SU-DHL-6 (cell line): Measurements from ENCODE around the gene MIDN.

ENCODE experiments used
- H2AFZ ChIP-seq: fragments of 200-600 bp; sonication (generic); 2 replicates; pipeline ENCODE4 v1.6.1; 2014; ENCODE audit warnings: low read depth, mild to moderate bottlenecking, moderate library complexity, mixed read lengths, antibody characterized with exemption, low read length; ENCODE audit not compliant: severe bottlenecking
- H3F3A ChIP-seq: fragments of 200-600 bp; shearing (Covaris generic); 2 replicates; pipeline ENCODE4 v1.6.0; 2016; ENCODE audit warnings: antibody characterized with exemption, mild to moderate bottlenecking; ENCODE audit not compliant: insufficient read depth
- H3K27ac ChIP-seq: fragments of 200-600 bp; sonication (generic); 2 replicates; pipeline ENCODE4 v1.5.1; 2016; ENCODE audit warnings: low read depth, mild to moderate bottlenecking, low read length, moderate library complexity, mixed read lengths
- H3K27me3 ChIP-seq: fragments of 200-600 bp; sonication (generic), shearing (Covaris generic); 2 replicates; pipeline ENCODE4 v1.6.0; 2014; ENCODE audit warnings: mild to moderate bottlenecking, low read length
- H3K36me3 ChIP-seq: fragments of 200-600 bp; sonication (generic); 2 replicates; pipeline ENCODE4 v1.6.1; 2014; ENCODE audit warnings: mild to moderate bottlenecking, low read length, mixed read lengths
- H3K4me2 ChIP-seq: fragments of 300-600, 200-600 bp; shearing (Covaris generic), sonication (generic); 2 replicates; pipeline ENCODE4 v1.6.0; 2014; ENCODE audit warnings: low read length, low read depth, mild to moderate bottlenecking; ENCODE audit not compliant: poor library complexity, severe bottlenecking
- H3K4me3 ChIP-seq: fragments of 200-600 bp; sonication (generic); 2 replicates; pipeline ENCODE4 v1.5.1; 2014; ENCODE audit warnings: antibody characterized with exemption, low read length, mild to moderate bottlenecking, mixed read lengths; ENCODE audit not compliant: insufficient read depth, poor library complexity, severe bottlenecking
- H3K79me2 ChIP-seq: fragments of 200-600 bp; sonication (generic); 2 replicates; pipeline ENCODE4 v1.6.1; 2014; ENCODE audit warnings: mild to moderate bottlenecking, low read length, moderate library complexity; ENCODE audit not compliant: insufficient read depth
- H3K9ac ChIP-seq: fragments of 200-600 bp; sonication (generic); 2 replicates; pipeline ENCODE4 v1.7.0; 2014; ENCODE audit warnings: mild to moderate bottlenecking, low read length
- H3K9me2 ChIP-seq: fragments of 200-600 bp; sonication (generic); replicated peaks from 2 replicates; pipeline ENCODE4 v1.6.1; 2014; ENCODE audit warnings: low read length; ENCODE audit not compliant: insufficient read depth
- H3K9me3 ChIP-seq: fragments of 200-600 bp; sonication (generic); 2 replicates; pipeline ENCODE4 v1.6.1; 2014; ENCODE audit warnings: low read length, mixed read lengths; ENCODE audit not compliant: insufficient read depth
- H4K20me1 ChIP-seq: fragments of 200-600 bp; sonication (generic); 2 replicates; pipeline ENCODE4 v1.6.1; 2014; ENCODE audit warnings: low read depth, mild to moderate bottlenecking, antibody characterized with exemption, low read length, moderate library complexity, mixed read lengths
- EZH2phosphoT487 ChIP-seq: fragments of 200-600 bp; sonication (generic), shearing (Covaris generic); conservative IDR thresholded peaks from 2 replicates; pipeline ENCODE4 v1.6.1; 2018; ENCODE audit warnings: mild to moderate bottlenecking, antibody characterized with exemption, low read length, moderate library complexity, mixed read lengths
- TF ChIP-seq, protein P1 (sequence below): fragments of 200-600 bp; sonication (generic); IDR thresholded peaks from one replicate; pipeline ENCODE4 v1.5.1; 2017; ENCODE audit warnings: antibody characterized with exemption, mild to moderate bottlenecking, low read length, moderate library complexity; ENCODE audit not compliant: insufficient read depth, poor library complexity, severe bottlenecking

The MIDN gene

GRCh38 chr19:1254081-1254527 lies 5.7 kb downstream of the MIDN start:
- H3K79me2 ChIP-seq, result peaks cover 27% of the 10 kb centered on the region
- H3K4me3 ChIP-seq, result no peak overlapping the region

GRCh38 chr19:1254530-1255185 lies 6.3 kb downstream of the MIDN start:
- Histone ChIP-seq H4K20me1 (no peaks in the 10 kb centered on the region), H3F3A (peaks cover 35% of the 10 kb centered on the region), H3K79me2 (peaks cover 27% of the 10 kb centered on the region), H3K27ac (no peak overlapping the region), H3K27me3 (no peaks in the 10 kb centered on the region), H3K4me2 (no peak overlapping the region), H3K9me2 (no peaks in the 10 kb centered on the region), H3K9me3 (no peaks in the 10 kb centered on the region), H3K36me3 (no peaks in the 10 kb centered on the region), H2AFZ (no peak overlapping the region), H3K4me3 (no peak overlapping the region), H3K9ac (no peak overlapping the region)
- no peak for TF ChIP-seq EZH2phosphoT487
- TF ChIP-seq, protein P1, sequence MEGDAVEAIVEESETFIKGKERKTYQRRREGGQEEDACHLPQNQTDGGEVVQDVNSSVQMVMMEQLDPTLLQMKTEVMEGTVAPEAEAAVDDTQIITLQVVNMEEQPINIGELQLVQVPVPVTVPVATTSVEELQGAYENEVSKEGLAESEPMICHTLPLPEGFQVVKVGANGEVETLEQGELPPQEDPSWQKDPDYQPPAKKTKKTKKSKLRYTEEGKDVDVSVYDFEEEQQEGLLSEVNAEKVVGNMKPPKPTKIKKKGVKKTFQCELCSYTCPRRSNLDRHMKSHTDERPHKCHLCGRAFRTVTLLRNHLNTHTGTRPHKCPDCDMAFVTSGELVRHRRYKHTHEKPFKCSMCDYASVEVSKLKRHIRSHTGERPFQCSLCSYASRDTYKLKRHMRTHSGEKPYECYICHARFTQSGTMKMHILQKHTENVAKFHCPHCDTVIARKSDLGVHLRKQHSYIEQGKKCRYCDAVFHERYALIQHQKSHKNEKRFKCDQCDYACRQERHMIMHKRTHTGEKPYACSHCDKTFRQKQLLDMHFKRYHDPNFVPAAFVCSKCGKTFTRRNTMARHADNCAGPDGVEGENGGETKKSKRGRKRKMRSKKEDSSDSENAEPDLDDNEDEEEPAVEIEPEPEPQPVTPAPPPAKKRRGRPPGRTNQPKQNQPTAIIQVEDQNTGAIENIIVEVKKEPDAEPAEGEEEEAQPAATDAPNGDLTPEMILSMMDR, result no peak

More at GRCh38 chr19:1254081-1254527, 5.7 kb downstream of the MIDN start:
- H3K27ac ChIP-seq, result no peak overlapping the region
- H3K36me3 ChIP-seq, result no peaks in the 10 kb centered on the region
- H3K4me2 ChIP-seq, result no peak overlapping the region
- no peak for TF ChIP-seq EZH2phosphoT487
- TF ChIP-seq, protein P1, result no peak
- H3F3A ChIP-seq, result peaks cover 31% of the 10 kb centered on the region
- no peaks in the 10 kb centered on the region for H3K9me3 ChIP-seq
- no peak overlapping the region for H2AFZ ChIP-seq
- H3K9ac ChIP-seq, result no peak overlapping the region
- no peaks in the 10 kb centered on the region for H3K9me2 ChIP-seq
- no peaks in the 10 kb centered on the region for H4K20me1 ChIP-seq
- H3K27me3 ChIP-seq, result no peaks in the 10 kb centered on the region

DNA sequence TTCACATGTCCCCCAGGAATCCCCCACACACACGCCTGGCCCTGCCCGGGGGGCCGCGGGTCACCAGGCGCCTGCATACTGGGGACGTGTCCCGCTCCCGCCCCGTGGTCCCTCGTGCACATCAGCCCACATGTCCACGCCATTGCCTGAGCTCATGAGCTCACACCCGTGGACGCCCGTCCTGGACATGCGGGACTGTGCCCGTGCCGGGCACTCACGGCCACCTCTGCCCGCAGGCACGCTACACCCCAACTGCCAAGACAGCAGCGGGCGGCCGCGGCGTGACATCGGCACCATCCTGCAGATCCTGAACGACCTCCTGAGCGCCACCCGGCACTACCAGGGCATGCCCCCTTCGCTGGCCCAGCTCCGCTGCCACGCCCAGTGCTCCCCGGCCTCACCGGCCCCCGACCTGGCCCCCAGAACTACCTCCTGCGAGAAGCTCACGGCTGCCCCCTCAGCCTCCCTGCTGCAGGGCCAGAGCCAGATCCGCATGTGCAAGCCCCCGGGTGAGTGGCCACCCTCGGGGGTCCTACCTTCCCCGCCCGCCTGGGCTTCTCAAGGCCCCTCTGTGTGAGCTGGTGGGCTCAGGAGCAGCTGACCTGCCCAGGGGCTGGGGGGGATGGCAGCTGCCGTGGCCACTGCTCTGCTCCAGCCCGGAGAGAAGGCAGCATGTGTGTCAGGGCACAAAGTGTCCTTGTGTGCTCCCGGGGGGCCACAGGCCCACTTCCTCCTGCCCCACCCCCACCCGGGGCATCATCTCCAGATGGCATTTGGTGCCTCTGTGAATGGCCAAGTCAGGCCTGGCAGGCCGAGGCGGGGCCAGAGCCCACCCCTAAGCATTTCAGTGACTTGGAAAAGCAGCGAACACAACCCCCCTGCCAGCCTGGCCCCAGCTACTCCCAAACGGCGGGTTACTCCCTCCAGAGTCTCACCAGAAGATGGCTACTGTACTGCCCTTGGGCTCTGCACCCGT lies 7.1 kb downstream of the MIDN start:
- Histone ChIP-seq H2AFZ (no peak overlapping the region), H3K79me2 (peaks cover 23% of the 10 kb centered on the region), H3K4me3 (no peak overlapping the region), H3K9me3 (no peaks in the 10 kb centered on the region), H4K20me1 (no peaks in the 10 kb centered on the region), H3K9me2 (no peaks in the 10 kb centered on the region), H3F3A (peaks cover 43% of the 10 kb centered on the region), H3K36me3 (no peaks in the 10 kb centered on the region), H3K4me2 (no peak overlapping the region), H3K27ac (no peak overlapping the region), H3K9ac (no peak overlapping the region), H3K27me3 (no peaks in the 10 kb centered on the region)
- TF ChIP-seq, protein P1, result no peak
- TF ChIP-seq EZH2phosphoT487, result no peak
